Neutrophil (primary cell): ENCODE results near the gene LRP8.

Source experiments
- H3K27ac ChIP-seq: fragments of 200-600 bp; sonication (generic); 2 replicates; pipeline ENCODE4 v1.5.1; 2016; ENCODE audit warnings: mild to moderate bottlenecking, moderate library complexity
- H3K27me3 ChIP-seq: fragments of 200-600 bp; sonication (generic); 2 replicates; pipeline ENCODE4 v1.6.0; 2016; ENCODE audit warnings: mild to moderate bottlenecking
- H3K36me3 ChIP-seq: fragments of 200-600 bp; sonication (generic); 2 replicates; pipeline ENCODE4 v1.5.1; 2017
- H3K4me1 ChIP-seq, 2 experiments: fragments of 200-600 bp in 1 of 2; sonication (generic) in 1 of 2; 1 replicate in 1 of 2; 2 replicates in 1 of 2; pipeline versions ENCODE4 v1.5.1 to v1.6.1; 2013 to 2016; ENCODE audit warnings: low read depth in 1 of 2, low read length in 1 of 2, mild to moderate bottlenecking in 1 of 2, moderate library complexity in 1 of 2; ENCODE audit not compliant: control insufficient read depth in 1 of 2, insufficient read depth in 1 of 2
- H3K4me3 ChIP-seq, 2 experiments: fragments of 200-600 bp in 1 of 2; sonication (generic) in 1 of 2; 1 replicate in 1 of 2; 2 replicates in 1 of 2; pipeline ENCODE4 v1.5.1; 2013 to 2016; ENCODE audit warnings: low read depth in 1 of 2, low read length in 1 of 2, mild to moderate bottlenecking in 1 of 2, moderate library complexity in 1 of 2
- H3K9me3 ChIP-seq: fragments of 200-600 bp; sonication (generic); 2 replicates; pipeline ENCODE4 v1.5.1; 2016
- TF ChIP-seq, protein P1 (sequence below): fragments of 200-600 bp; sonication (generic); IDR thresholded peaks from 2 replicates; pipeline ENCODE4 v1.5.1; 2016; ENCODE audit warnings: antibody characterized with exemption

Gene LRP8

DNA sequence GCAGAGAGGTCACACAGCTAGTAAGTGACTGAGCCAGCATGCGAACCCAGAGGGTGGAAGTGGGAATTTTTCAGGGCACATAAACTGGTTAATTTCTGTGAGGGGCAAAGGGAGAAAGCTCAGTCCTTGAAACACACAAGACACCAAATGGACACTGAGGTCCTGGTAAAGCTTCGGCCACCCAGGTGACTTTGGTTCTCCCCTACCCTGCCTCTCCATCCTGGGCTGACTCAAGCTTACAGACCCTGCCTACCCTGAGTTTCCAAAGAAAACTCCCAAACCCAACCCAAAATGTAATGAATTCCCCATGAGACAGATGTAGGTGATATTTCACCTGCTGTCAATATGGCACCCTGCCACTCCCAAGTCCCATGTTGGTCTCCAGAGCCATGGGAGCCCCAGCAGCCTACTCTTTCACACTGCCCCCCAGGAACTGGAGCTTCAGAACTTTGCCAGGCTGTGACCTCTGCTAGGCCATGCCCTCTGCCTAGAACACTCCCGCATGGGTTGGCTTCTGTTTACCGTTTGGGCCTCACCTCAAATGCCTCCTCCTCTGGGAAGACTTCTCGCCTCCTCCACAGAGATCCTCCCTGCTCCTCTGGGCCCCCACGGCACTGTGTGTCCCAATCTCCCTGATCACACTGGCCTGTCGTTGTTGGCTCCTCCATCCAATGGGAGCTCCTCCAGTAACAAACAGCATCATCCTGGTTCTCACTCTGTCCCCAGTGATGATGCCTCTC, 3.7 kb upstream of the LRP8 start:
- H3K9me3 ChIP-seq, result no peaks in the 10 kb centered on the region
- H3K36me3 ChIP-seq, result no peaks in the 10 kb centered on the region
- no peak overlapping the region for H3K4me3 ChIP-seq
- TF ChIP-seq, protein P1, sequence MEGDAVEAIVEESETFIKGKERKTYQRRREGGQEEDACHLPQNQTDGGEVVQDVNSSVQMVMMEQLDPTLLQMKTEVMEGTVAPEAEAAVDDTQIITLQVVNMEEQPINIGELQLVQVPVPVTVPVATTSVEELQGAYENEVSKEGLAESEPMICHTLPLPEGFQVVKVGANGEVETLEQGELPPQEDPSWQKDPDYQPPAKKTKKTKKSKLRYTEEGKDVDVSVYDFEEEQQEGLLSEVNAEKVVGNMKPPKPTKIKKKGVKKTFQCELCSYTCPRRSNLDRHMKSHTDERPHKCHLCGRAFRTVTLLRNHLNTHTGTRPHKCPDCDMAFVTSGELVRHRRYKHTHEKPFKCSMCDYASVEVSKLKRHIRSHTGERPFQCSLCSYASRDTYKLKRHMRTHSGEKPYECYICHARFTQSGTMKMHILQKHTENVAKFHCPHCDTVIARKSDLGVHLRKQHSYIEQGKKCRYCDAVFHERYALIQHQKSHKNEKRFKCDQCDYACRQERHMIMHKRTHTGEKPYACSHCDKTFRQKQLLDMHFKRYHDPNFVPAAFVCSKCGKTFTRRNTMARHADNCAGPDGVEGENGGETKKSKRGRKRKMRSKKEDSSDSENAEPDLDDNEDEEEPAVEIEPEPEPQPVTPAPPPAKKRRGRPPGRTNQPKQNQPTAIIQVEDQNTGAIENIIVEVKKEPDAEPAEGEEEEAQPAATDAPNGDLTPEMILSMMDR, result no peak
- H3K4me1 ChIP-seq, result peaks cover 36 to 50% of the 10 kb centered on the region in 2 experiments
- H3K27ac ChIP-seq, result no peak overlapping the region
- peaks cover 17% of the 10 kb centered on the region for H3K27me3 ChIP-seq

DNA sequence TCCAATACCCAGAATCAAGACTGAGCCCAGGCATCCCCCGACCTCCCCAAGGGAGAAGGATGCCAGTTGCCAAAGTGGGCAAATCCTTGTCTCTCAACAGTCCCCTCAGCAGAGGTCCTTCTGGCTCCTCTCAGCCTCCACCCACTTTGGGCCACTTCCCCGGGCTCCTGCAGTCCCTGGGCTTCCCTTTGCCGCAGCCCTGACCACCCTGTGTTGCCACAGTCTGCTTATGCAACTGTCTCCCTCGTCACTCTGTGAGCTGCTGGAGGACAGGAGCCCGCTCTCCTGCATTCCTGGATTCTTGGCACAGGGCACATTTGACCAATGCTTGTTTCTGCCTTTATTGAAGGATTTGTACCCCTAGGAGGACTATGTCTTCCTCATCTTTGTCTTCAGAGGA, 2.9 kb upstream of the LRP8 start:
- Histone ChIP-seq H3K9me3 (no peaks in the 10 kb centered on the region), H3K27me3 (peaks cover 23% of the 10 kb centered on the region), H3K27ac (no peak overlapping the region), H3K4me1 (peaks cover 43 to 58% of the 10 kb centered on the region in 2 experiments), H3K36me3 (no peaks in the 10 kb centered on the region), H3K4me3 (no peak overlapping the region)
- TF ChIP-seq, protein P1, result no peak

DNA sequence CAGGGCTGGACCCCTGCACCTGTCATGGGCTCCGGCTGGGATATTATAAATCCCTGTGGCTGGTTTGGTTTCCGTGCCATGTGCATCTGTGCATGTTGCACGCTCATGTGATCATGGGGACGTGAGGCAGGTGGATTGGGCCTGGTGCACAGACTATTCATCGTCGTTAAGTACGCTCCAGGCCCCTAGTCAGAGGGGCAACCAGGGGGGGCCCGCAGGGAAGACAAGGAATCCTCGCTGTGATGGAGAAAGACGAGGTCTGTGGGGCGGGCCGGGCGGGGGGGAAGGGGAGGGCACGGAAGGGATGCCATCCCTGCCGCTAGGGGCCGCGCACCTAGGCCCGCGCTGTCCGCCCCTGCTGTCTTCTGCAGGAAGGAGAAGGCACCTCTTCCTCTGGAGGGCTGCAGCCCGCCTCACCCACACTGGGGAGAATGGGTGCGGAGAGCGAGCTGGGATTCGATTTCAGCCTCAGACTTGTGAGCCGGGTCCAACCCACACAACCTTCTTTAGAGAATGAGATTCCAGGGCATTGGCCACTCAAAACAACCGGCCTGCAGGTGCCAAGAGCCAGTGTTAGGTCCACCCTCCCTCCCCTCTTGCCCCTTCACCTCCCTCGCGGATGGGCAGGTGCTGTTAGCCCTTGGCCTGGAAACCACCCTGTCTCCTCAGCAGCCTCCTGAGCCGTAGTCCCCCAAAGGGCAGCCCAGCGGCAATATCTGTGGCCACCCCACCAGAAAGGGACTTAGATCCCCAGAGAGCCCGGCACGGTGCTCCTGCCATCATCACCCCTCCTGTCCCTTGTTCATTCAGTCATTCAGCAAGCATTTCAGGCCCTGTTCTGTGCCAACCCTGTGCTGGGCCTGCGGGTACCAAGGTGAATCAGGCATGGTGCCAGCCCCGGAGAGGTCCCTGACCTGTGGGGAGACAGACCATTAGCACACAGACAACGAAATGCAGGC, 950 bp upstream of the LRP8 start:
- Histone ChIP-seq H3K4me3 (peak overlapping the region; percentile 39 to 45), H3K9me3 (no peaks in the 10 kb centered on the region), H3K36me3 (no peaks in the 10 kb centered on the region), H3K27me3 (peaks cover 31% of the 10 kb centered on the region), H3K4me1 (peaks cover 40 to 54% of the 10 kb centered on the region in 2 experiments), H3K27ac (no peak overlapping the region)
- TF ChIP-seq, protein P1, result no peak

DNA sequence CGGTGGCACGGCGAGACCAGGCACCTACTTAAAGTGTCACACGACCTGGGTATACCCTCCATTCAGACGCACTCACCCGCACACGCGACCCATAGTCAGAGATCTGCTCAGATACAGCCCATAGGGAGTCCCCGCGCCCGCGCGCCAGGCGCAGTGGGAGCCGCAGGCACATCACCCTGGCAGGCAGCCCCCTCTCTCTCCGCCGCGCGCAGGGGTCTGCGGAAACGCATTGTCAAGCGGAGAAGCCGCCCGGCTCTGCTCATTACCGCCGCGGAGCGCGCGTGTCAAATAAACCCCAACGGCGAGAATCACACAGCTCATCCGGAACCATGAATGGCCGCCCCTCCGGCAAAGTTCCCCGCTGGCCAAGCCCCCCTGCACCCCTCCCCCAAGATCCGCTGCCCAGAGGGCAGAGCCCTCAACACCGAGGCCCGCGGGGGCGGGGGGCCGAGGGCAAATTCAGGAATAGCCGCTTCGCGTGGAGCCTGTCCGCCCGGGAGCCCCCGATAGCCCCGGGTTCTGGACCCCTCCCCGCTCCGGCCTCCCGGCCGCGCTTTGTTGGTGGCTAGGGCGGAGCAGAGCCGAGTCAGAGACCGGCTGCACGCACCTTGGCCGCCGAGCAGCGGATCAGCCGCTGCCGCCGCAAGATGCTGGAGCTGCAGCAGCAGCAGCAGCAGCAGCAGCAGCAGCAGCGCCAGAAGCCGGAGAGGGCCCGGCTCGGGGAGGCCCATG, 522 bp downstream of the LRP8 start:
- H3K4me3 ChIP-seq, result peak overlapping the region; percentile 58 to 69
- no peaks in the 10 kb centered on the region for H3K36me3 ChIP-seq
- H3K4me1 ChIP-seq, result peaks cover 37 to 47% of the 10 kb centered on the region in 2 experiments
- H3K27ac ChIP-seq, result no peak overlapping the region
- H3K9me3 ChIP-seq, result no peaks in the 10 kb centered on the region
- TF ChIP-seq, protein P1, result no peak
- H3K27me3 ChIP-seq, result peaks cover 31% of the 10 kb centered on the region

DNA sequence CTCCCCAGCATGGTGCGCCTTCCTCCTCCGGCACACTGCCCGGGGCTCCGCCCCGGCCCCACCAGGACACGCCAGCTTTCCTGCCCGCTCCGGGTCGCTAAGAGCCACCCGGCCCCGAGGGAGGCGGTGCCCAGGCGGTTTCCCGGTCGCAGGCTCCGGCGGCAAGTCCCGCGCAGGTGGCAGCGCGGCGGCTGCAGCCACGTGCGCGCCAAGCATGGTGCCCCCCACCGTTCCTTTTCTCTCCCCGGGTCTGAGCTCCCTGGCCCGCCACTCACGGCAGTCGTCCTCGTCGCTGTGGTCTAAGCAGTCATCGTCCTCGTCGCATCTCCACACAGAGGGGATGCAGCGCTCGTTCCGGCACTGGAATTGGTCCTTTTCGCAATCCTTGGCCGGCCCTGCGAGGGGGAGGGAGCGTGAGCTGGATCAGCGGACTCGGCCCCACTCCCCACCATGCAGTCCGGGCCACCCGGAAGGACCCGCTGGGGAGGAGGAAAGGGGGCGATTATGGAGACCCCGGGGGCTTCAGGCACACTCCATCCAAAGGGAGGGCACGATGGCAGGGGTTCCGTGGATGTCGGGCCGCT, 1.2 kb downstream of the LRP8 start:
- H3K4me3 ChIP-seq, result peak overlapping the region; percentile 58 to 69
- H3K4me1 ChIP-seq, result peaks cover 37 to 47% of the 10 kb centered on the region in 2 experiments
- no peak overlapping the region for H3K27ac ChIP-seq
- H3K9me3 ChIP-seq, result no peaks in the 10 kb centered on the region
- H3K27me3 ChIP-seq, result peaks cover 31% of the 10 kb centered on the region
- TF ChIP-seq, protein P1, result no peak
- no peaks in the 10 kb centered on the region for H3K36me3 ChIP-seq
